ENCODE results near the gene CCDC71L.

Gene CCDC71L

GRCh38 chr7:106623315-106623660, 37.7 kb downstream of the CCDC71L start:
- no peak for DNase-seq

GRCh38 chr7:106622654-106623314, 38.2 kb downstream of the CCDC71L start:
- DNase-seq = no peak

GRCh38 chr7:106621393-106622132, 39.4 kb downstream of the CCDC71L start:
- DNase-seq = no peak

GRCh38 chr7:106620676-106621075, 40.3 kb downstream of the CCDC71L start:
- no peak for DNase-seq

- DNase-seq = no peak
These were observed 40.9 kb downstream of the CCDC71L start for GRCh38 chr7:106620034-106620433.

- no peak for DNase-seq
These were observed 41.7 kb downstream of the CCDC71L start for GRCh38 chr7:106619213-106619612.

- no peak for DNase-seq
These were observed 42.5 kb downstream of the CCDC71L start for GRCh38 chr7:106618480-106618879.

- no peak for DNase-seq
These were observed 43.1 kb downstream of the CCDC71L start for GRCh38 chr7:106617860-106618259.

GRCh38 chr7:106616708-106617051, 44.3 kb downstream of the CCDC71L start:
- DNase-seq = no peak

- no peak for DNase-seq
These were observed 44.9 kb downstream of the CCDC71L start for GRCh38 chr7:106615808-106616707.

- DNase-seq = no peak
These were observed 46.2 kb downstream of the CCDC71L start for GRCh38 chr7:106614751-106615150.

GRCh38 chr7:106613848-106614560, 47.0 kb downstream of the CCDC71L start:
- no peak for DNase-seq

- no peak for DNase-seq
These were observed 47.7 kb downstream of the CCDC71L start for GRCh38 chr7:106613279-106613678.

- DNase-seq = no peak
These were observed 48.5 kb downstream of the CCDC71L start for GRCh38 chr7:106612432-106612831.

GRCh38 chr7:106611911-106612310, 49.0 kb downstream of the CCDC71L start:
- no peak for DNase-seq

GRCh38 chr7:106610996-106611886, 49.7 kb downstream of the CCDC71L start:
- DNase-seq = no peak

- DNase-seq = no peak
These were observed 51.5 kb downstream of the CCDC71L start for GRCh38 chr7:106609416-106609815.

- DNase-seq = no peak
These were observed 52.3 kb downstream of the CCDC71L start for GRCh38 chr7:106608661-106609060.

Measured in islet precursor cell (in vitro differentiated cells).